ENCODE results near the gene SDK2. TPM values are rescaled to one million over a fixed set of nuclear protein-coding genes. Genes with fewer than 3 reads are reported as not detected.

Gene SDK2
- total and polyA plus RNA-seq, 2 donors: 0.66 to 0.87 TPM

DNA sequence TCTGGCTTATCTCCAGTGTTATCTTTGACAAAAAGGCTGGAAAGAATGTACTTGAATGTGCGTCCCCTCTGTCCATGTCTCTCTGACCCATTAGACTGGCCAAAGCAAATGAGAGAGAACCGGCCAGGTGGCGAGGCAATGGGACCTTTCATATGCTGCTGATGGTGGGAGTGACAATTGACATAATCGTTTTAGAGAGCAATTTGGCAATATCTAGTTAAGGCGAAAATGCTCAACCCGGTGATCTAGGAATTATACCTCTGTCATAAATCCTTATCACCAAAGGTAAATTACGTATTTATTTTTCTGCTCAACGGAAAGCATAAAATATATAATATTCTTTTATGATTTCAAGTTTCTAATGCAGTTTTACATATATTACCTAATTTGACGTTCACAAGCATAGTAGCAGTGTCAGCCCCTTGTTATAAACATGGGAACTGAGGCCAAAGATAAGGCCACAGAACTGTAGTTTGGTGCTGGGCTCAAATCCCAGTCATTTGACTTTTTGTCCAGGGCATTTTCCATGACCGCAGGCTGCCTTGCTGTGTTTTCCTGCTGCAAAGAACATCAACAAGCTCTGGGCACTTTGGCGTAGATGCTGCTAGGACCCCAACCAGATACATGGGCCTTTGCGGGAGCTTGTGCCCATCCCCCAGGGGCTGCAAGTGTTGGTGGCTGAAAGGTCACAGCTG lies 14.7 kb upstream of the SDK2 start:
- no peaks in the 10 kb centered on the region for H3K36me3 ChIP-seq (ENCODE audit: control insufficient read depth in 2 of 2, insufficient read depth in 2 of 2, low read length in 1 of 2)
- 97% methylated on average over 12 of the region's 12 CpGs for WGBS
- no peak for DNase-seq (ENCODE audit: low read depth in 6 of 9, low spot score in 9 of 9)
- H3K4me3 ChIP-seq (ENCODE audit: low read length in 2 of 2): no peak overlapping the region
- no peak overlapping the region for H3K27ac ChIP-seq (ENCODE audit: low read depth in 1 of 2, low read length in 1 of 2)
- peaks cover 0 to 7% of the 10 kb centered on the region in 2 donors for H3K9me3 ChIP-seq (ENCODE audit: control insufficient read depth in 2 of 2, insufficient read depth in 1 of 2, low read length in 1 of 2)
- H3K4me1 ChIP-seq (ENCODE audit: control insufficient read depth in 2 of 2, insufficient read depth in 2 of 2, low read length in 2 of 2): no peaks in the 10 kb centered on the region
- no peaks in the 10 kb centered on the region for H3K27me3 ChIP-seq (ENCODE audit: control insufficient read depth in 2 of 2, insufficient read depth in 1 of 2, low read length in 1 of 2)

DNA sequence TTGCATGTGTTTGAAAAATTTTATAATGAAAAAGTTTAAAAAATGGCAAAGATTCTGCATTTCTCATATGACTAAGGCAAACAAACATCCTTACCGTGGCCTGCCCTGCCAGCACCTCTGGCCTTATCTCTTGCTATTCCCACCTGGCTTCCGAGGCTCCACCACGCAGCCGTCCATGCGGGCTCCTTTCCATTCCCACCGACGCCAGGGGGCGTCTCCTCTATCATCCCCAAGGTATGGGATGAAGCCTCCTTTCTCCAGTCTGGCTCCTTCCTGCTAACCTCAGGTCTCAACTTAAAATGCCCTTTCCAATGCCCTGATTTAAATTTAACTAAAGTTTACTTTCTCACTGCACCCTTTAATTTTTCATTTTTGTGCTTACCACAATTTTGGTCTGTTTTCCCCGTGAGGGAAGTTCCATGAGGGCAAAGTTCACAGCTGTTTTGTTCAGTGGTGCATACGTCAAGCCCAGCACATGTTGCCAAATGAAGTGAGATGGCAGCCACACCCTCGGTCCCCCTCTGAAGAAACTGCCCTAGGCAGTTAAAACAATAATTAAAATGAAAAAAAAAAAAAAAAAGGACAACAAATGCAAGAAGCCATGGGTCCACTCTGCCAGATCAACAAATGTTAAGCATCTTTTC lies 13.3 kb upstream of the SDK2 start:
- no peaks in the 10 kb centered on the region for H3K27me3 ChIP-seq (ENCODE audit: control insufficient read depth in 2 of 2, insufficient read depth in 1 of 2, low read length in 1 of 2)
- no peaks in the 10 kb centered on the region for H3K36me3 ChIP-seq (ENCODE audit: control insufficient read depth in 2 of 2, insufficient read depth in 2 of 2, low read length in 1 of 2)
- no peaks in the 10 kb centered on the region for H3K4me1 ChIP-seq (ENCODE audit: control insufficient read depth in 2 of 2, insufficient read depth in 2 of 2, low read length in 2 of 2)
- WGBS: 45% methylated on average over 11 of the region's 11 CpGs
- H3K4me3 ChIP-seq (ENCODE audit: low read length in 2 of 2): no peak overlapping the region
- H3K27ac ChIP-seq (ENCODE audit: low read depth in 1 of 2, low read length in 1 of 2): no peak overlapping the region
- peaks cover 0 to 12% of the 10 kb centered on the region in 2 donors for H3K9me3 ChIP-seq (ENCODE audit: control insufficient read depth in 2 of 2, insufficient read depth in 1 of 2, low read length in 1 of 2)
- DNase-seq (ENCODE audit: low read depth in 6 of 9, low spot score in 9 of 9): peak in 4 of 9 donors; percentile 13 to 53 (median 35)

DNA sequence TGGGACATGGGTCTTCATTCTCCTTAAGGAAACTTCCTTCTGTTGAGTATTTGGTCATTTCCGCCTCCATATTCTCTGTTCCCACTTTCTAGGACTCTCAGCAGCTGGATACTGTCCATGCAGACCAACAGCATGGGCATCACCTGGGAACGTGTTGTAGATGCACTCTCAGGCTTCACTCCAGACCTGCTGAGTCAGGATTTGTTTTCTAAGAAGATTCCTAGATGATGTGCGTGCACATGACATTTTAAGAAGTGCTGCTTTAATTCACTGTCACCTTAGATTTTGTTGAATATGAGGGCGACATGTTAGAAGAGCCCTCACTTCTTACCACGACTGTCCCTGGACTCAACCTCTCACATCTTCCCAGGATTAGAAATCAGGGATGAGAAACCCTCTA lies 10.0 kb upstream of the SDK2 start:
- peaks cover 0 to 9% of the 10 kb centered on the region in 2 donors for H3K27me3 ChIP-seq (ENCODE audit: control insufficient read depth in 2 of 2, insufficient read depth in 1 of 2, low read length in 1 of 2)
- H3K27ac ChIP-seq (ENCODE audit: low read depth in 1 of 2, low read length in 1 of 2): no peak overlapping the region
- DNase-seq (ENCODE audit: low read depth in 6 of 9, low spot score in 9 of 9): no peak
- H3K9me3 ChIP-seq (ENCODE audit: control insufficient read depth in 2 of 2, insufficient read depth in 1 of 2, low read length in 1 of 2): peaks cover 0 to 12% of the 10 kb centered on the region in 2 donors
- H3K4me3 ChIP-seq (ENCODE audit: low read length in 2 of 2): no peak overlapping the region
- WGBS: 93% methylated on average over 5 of the region's 5 CpGs
- H3K36me3 ChIP-seq (ENCODE audit: control insufficient read depth in 2 of 2, insufficient read depth in 2 of 2, low read length in 1 of 2): no peaks in the 10 kb centered on the region
- H3K4me1 ChIP-seq (ENCODE audit: control insufficient read depth in 2 of 2, insufficient read depth in 2 of 2, low read length in 2 of 2): no peaks in the 10 kb centered on the region

DNA sequence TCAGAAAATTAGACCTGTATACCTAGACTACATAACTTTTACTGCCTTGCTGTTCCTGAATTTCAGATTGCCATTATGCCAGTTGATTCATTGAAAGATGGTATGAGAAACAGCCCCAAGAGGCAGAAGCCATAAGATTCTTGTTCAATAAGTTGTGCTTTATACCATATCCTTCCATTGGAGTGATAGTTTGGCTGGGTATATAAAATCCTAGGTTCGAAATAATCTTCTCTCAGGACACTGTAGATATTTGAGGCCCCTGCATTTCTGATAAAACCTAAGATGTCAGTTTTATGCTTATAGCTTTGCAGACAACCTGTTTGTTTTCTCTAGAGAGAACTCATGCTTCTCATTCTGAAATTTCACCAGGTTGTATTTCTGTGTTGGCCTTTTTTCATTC lies 9.6 kb upstream of the SDK2 start:
- H3K4me1 ChIP-seq (ENCODE audit: control insufficient read depth in 2 of 2, insufficient read depth in 2 of 2, low read length in 2 of 2): no peaks in the 10 kb centered on the region
- no peak for DNase-seq (ENCODE audit: low read depth in 6 of 9, low spot score in 9 of 9)
- WGBS: 89% methylated on average over 1 of the region's 1 CpG
- peaks cover 0 to 10% of the 10 kb centered on the region in 2 donors for H3K27me3 ChIP-seq (ENCODE audit: control insufficient read depth in 2 of 2, insufficient read depth in 1 of 2, low read length in 1 of 2)
- H3K9me3 ChIP-seq (ENCODE audit: control insufficient read depth in 2 of 2, insufficient read depth in 1 of 2, low read length in 1 of 2): peaks cover 0 to 12% of the 10 kb centered on the region in 2 donors
- no peak overlapping the region for H3K27ac ChIP-seq (ENCODE audit: low read depth in 1 of 2, low read length in 1 of 2)
- H3K36me3 ChIP-seq (ENCODE audit: control insufficient read depth in 2 of 2, insufficient read depth in 2 of 2, low read length in 1 of 2): no peaks in the 10 kb centered on the region
- no peak overlapping the region for H3K4me3 ChIP-seq (ENCODE audit: low read length in 2 of 2)

DNA sequence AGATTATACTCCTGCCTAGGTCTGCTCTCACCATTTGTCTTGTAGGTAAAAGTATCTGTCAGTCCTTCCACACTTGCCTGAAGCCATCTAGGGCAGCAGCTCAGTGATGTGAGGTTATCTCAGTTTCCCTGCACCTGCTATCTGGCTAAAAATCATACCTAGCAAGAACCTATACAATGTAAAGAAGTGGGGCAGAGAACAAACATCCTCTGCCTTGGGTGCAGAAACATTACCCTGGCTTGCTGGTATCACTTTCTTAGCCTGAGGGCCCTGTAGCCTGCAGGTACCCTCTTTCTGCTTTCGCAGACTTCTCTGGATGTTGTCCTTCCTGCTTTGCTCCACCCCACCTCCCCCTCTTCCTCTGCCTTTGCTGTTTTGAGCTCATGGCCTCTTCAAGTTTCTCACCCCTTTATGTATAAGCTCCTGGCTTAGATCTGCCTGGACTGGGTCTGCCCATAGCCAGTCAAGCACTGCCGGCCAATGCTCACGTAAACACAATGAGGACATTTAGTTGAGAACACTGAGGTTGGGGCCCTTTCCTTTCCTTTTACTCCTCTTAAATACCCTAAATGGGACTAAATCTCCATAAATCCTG lies 8.7 kb upstream of the SDK2 start:
- Histone ChIP-seq H3K4me1 (ENCODE audit: control insufficient read depth in 2 of 2, insufficient read depth in 2 of 2, low read length in 2 of 2) (no peaks in the 10 kb centered on the region), H3K27me3 (ENCODE audit: control insufficient read depth in 2 of 2, insufficient read depth in 1 of 2, low read length in 1 of 2) (peaks cover 3 to 18% of the 10 kb centered on the region in 2 donors), H3K36me3 (ENCODE audit: control insufficient read depth in 2 of 2, insufficient read depth in 2 of 2, low read length in 1 of 2) (no peaks in the 10 kb centered on the region), H3K9me3 (ENCODE audit: control insufficient read depth in 2 of 2, insufficient read depth in 1 of 2, low read length in 1 of 2) (peaks cover 0 to 12% of the 10 kb centered on the region in 2 donors), H3K4me3 (ENCODE audit: low read length in 2 of 2) (no peak overlapping the region), H3K27ac (ENCODE audit: low read depth in 1 of 2, low read length in 1 of 2) (no peak overlapping the region)
- no peak for DNase-seq (ENCODE audit: low read depth in 6 of 9, low spot score in 9 of 9)
- WGBS: 96% methylated on average over 3 of the region's 3 CpGs

DNA sequence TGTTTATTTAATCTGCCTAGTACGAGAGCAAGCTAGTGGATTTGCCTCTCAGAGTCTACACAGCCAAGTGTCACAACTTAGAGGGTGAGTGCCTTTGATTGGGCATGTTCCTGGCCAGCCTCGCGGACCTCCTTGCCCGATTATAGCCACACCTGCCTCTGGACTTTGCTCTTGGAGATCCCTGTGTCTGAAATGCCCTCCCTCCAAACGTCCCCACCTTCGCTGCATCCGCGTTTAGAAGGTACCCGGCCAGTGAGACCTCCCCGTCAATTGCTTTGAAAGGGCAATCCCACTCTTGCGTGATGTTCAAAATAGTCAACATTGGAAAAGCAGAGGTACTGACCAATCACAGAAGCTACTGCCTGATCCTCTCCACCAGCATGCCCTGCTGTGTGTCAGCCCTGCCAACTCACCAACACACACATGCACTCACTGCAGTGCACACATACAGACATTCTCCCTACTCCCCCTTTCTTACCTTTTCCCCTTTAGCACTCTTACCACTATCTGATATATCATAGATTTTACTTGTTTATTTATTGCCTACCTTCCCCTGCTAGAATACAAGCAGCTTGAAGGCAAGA lies 6.5 kb upstream of the SDK2 start:
- H3K27ac ChIP-seq (ENCODE audit: low read depth in 1 of 2, low read length in 1 of 2): no peak overlapping the region
- H3K9me3 ChIP-seq (ENCODE audit: control insufficient read depth in 2 of 2, insufficient read depth in 1 of 2, low read length in 1 of 2): peaks cover 0 to 12% of the 10 kb centered on the region in 2 donors
- H3K4me1 ChIP-seq (ENCODE audit: control insufficient read depth in 2 of 2, insufficient read depth in 2 of 2, low read length in 2 of 2): no peaks in the 10 kb centered on the region
- WGBS: 96% methylated on average over 11 of the region's 11 CpGs
- no peak for DNase-seq (ENCODE audit: low read depth in 6 of 9, low spot score in 9 of 9)
- H3K36me3 ChIP-seq (ENCODE audit: control insufficient read depth in 2 of 2, insufficient read depth in 2 of 2, low read length in 1 of 2): no peaks in the 10 kb centered on the region
- H3K27me3 ChIP-seq (ENCODE audit: control insufficient read depth in 2 of 2, insufficient read depth in 1 of 2, low read length in 1 of 2): peaks cover 23 to 40% of the 10 kb centered on the region in 2 donors
- no peak overlapping the region for H3K4me3 ChIP-seq (ENCODE audit: low read length in 2 of 2)

DNA sequence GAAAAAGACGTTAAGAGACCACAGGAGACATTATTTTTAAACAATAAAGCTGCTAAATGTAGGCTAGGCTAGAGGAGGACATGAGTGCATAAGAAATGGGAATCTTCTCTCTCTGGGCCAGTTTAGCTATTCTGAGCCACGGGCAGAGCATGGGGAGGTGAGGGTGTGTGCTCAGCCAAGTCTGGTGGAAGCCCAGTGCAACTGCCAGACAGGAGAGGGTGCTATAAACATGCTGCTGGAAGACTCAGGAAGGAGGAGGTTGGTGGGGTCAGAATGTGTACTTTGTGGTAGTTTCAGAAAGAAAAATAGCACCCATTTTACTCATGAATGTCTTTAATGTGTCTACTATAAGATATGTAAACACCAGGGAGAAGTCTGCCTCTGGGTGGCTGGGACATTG lies 5.9 kb upstream of the SDK2 start:
- 74% methylated on average over 2 of the region's 2 CpGs for WGBS
- H3K36me3 ChIP-seq (ENCODE audit: control insufficient read depth in 2 of 2, insufficient read depth in 2 of 2, low read length in 1 of 2): no peaks in the 10 kb centered on the region
- peaks cover 29 to 46% of the 10 kb centered on the region in 2 donors for H3K27me3 ChIP-seq (ENCODE audit: control insufficient read depth in 2 of 2, insufficient read depth in 1 of 2, low read length in 1 of 2)
- no peak overlapping the region for H3K4me3 ChIP-seq (ENCODE audit: low read length in 2 of 2)
- H3K9me3 ChIP-seq (ENCODE audit: control insufficient read depth in 2 of 2, insufficient read depth in 1 of 2, low read length in 1 of 2): peaks cover 0 to 12% of the 10 kb centered on the region in 2 donors
- no peak overlapping the region for H3K27ac ChIP-seq (ENCODE audit: low read depth in 1 of 2, low read length in 1 of 2)
- peaks cover 0 to 1% of the 10 kb centered on the region in 2 donors for H3K4me1 ChIP-seq (ENCODE audit: control insufficient read depth in 2 of 2, insufficient read depth in 2 of 2, low read length in 2 of 2)
- DNase-seq (ENCODE audit: low read depth in 6 of 9, low spot score in 9 of 9): no peak

DNA sequence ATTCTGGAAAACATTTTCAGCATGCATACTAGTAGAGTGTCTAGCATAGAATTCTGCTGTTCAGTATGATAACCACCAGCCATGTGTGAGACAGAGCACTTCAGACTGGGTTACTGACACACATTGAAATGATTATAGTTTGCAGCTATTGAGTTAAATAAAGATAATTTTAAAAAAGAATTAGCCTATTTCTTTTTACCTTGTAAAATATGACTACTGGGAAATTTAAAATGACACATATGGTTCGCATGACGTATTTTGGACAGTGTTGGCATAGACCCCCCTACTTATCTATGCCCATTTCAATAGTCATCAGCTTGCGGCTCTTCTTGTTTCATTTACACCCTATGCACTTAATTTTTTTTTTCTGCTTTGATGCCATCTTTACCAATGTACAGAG lies 4.7 kb upstream of the SDK2 start:
- Histone ChIP-seq H3K9me3 (ENCODE audit: control insufficient read depth in 2 of 2, insufficient read depth in 1 of 2, low read length in 1 of 2) (peaks cover 0 to 5% of the 10 kb centered on the region in 2 donors), H3K36me3 (ENCODE audit: control insufficient read depth in 2 of 2, insufficient read depth in 2 of 2, low read length in 1 of 2) (no peaks in the 10 kb centered on the region), H3K27me3 (ENCODE audit: control insufficient read depth in 2 of 2, insufficient read depth in 1 of 2, low read length in 1 of 2) (peaks cover 39 to 52% of the 10 kb centered on the region in 2 donors), H3K4me1 (ENCODE audit: control insufficient read depth in 2 of 2, insufficient read depth in 2 of 2, low read length in 2 of 2) (peaks cover 1 to 3% of the 10 kb centered on the region in 2 donors), H3K27ac (ENCODE audit: low read depth in 1 of 2, low read length in 1 of 2) (no peak overlapping the region), H3K4me3 (ENCODE audit: low read length in 2 of 2) (no peak overlapping the region)
- WGBS: 99% methylated on average over 3 of the region's 3 CpGs
- no peak for DNase-seq (ENCODE audit: low read depth in 6 of 9, low spot score in 9 of 9)

DNA sequence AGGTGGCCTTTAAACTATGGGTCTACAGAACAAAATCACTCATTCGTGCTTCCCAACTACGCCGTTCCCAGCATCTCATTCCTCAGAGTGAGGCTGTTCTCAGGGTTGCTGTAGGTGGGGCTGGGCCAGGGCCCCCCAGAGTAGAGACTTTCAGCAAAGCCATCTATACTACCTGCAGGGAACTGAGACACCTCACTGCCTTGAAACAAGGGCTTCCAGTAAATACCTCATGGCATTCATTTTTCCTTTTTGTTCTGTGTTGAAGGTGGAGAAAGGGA lies 4.2 kb upstream of the SDK2 start:
- H3K27ac ChIP-seq (ENCODE audit: low read depth in 1 of 2, low read length in 1 of 2): no peak overlapping the region
- no peak for DNase-seq (ENCODE audit: low read depth in 6 of 9, low spot score in 9 of 9)
- peaks cover 0 to 5% of the 10 kb centered on the region in 2 donors for H3K9me3 ChIP-seq (ENCODE audit: control insufficient read depth in 2 of 2, insufficient read depth in 1 of 2, low read length in 1 of 2)
- 94% methylated on average over 3 of the region's 3 CpGs for WGBS
- peaks cover 3% of the 10 kb centered on the region in 2 donors for H3K4me1 ChIP-seq (ENCODE audit: control insufficient read depth in 2 of 2, insufficient read depth in 2 of 2, low read length in 2 of 2)
- no peaks in the 10 kb centered on the region for H3K36me3 ChIP-seq (ENCODE audit: control insufficient read depth in 2 of 2, insufficient read depth in 2 of 2, low read length in 1 of 2)
- peaks cover 44 to 57% of the 10 kb centered on the region in 2 donors for H3K27me3 ChIP-seq (ENCODE audit: control insufficient read depth in 2 of 2, insufficient read depth in 1 of 2, low read length in 1 of 2)
- no peak overlapping the region for H3K4me3 ChIP-seq (ENCODE audit: low read length in 2 of 2)
